ENCODE data around the gene NEU4. TPM values are rescaled to one million over a fixed set of nuclear protein-coding genes. Genes with fewer than 3 reads are reported as not detected.

Gene NEU4
- total RNA-seq, 4 donors from 2014 or later: 0.15 TPM; not detected in 3

DNA sequence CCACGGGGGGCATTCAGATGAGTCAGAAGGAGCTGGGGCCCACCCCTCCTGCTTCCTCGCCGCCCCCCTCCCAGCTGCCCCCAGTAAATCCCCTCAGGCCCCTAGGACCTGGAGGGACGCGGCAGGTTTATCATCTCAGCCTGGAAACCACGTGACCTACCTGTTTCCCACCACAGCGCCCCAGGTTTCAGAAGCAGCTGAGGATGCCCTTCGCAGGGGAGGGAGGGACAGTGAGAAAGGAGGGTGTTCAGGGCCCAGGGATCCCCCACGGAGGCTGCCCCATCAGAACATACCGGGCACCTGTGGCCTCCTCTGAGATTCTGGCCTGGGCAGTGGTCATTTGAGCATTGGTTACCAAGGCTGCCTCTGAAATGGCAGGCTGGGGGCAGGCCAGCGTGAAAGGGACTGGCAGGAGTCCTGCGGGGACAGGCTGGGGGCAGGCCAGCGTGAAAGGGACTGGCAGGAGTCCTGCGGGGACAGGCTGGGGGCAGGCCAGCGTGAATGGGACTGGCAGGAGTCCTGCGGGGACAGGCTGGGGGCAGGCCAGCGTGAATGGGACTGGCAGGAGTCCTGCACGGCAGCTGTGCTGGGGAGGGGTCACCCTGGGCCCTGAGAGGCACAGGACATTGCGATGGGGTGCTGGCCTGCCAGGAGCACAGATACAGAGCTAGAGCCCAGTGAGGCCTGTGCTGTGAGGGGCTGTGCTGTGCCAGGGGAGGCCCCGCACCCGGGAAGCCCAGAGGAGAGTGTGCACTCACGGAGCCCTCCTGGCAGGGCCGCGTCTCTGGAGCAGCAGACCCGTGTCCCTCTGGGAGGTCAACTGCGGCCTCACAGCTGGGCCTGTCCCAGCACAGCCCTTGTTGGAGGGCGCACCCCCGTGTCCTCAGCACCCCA is 1.6 kb downstream of the NEU4 start:
- TF ChIP-seq POLR2A (IDR thresholded peaks at IDR 0.05): no peak
- TF ChIP-seq, protein P1, sequence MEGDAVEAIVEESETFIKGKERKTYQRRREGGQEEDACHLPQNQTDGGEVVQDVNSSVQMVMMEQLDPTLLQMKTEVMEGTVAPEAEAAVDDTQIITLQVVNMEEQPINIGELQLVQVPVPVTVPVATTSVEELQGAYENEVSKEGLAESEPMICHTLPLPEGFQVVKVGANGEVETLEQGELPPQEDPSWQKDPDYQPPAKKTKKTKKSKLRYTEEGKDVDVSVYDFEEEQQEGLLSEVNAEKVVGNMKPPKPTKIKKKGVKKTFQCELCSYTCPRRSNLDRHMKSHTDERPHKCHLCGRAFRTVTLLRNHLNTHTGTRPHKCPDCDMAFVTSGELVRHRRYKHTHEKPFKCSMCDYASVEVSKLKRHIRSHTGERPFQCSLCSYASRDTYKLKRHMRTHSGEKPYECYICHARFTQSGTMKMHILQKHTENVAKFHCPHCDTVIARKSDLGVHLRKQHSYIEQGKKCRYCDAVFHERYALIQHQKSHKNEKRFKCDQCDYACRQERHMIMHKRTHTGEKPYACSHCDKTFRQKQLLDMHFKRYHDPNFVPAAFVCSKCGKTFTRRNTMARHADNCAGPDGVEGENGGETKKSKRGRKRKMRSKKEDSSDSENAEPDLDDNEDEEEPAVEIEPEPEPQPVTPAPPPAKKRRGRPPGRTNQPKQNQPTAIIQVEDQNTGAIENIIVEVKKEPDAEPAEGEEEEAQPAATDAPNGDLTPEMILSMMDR (IDR thresholded peaks at IDR 0.05): no peak
- intact Hi-C loops (cut with DNase I; ENCODE audit: low total_unique reads): no loop called here
- 70 to 85% methylated on average over 10 to 24 of the region's 28 CpGs for WGBS, 2 donors
- no peak overlapping the region for H3K4me3 ChIP-seq (ENCODE audit: low read depth, poor library complexity, severe bottlenecking)
- peak in 1 of 2 donors; percentile 72 for DNase-seq (ENCODE audit: low spot score in 2 of 2)

DNA sequence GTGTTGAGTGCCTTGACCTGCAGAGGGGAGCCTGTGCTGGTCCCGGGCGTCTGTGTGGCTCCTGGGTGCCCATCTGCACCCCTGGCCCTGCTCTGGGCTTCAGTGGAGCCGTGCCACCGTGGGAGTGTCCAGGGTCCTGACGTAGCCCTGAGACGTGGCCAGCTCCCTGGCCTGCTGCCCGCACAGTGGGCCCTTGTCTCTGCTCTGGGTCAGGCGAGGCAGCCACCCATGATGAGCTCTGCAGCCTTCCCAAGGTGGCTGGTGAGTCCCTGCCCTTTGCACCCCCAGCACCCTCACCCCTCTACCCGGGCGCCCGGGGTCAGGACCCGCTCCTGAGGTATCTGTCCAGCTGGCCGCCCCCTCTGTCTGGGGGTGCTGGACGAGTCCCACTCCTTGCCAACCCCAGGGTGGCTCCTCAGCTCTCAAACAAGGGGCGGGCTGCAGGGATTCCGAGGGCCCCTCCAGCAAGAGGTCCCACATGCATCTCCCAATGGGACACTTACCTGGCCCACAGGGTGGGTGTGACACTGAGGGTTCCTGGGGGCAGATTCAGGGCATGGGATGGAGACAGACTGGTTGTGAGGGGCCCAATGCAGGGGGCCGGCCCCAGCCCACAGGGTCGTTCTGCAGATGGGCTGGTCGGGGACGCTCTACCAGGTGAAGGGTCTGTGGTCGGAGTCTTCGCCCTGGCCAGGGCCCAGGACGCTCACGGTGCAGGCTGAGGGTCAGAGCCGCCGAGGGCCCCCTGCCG is 2.4 kb downstream of the NEU4 start:
- TF ChIP-seq, protein P1 (IDR thresholded peaks at IDR 0.05): no peak
- TF ChIP-seq POLR2A (IDR thresholded peaks at IDR 0.05): no peak
- DNase-seq (ENCODE audit: low spot score in 2 of 2): peak in 1 of 2 donors; percentile 86
- intact Hi-C loops (cut with DNase I; ENCODE audit: low total_unique reads): no loop called here
- H3K4me3 ChIP-seq (ENCODE audit: low read depth, poor library complexity, severe bottlenecking): no peak overlapping the region
- WGBS, 2 donors: 81% methylated on average over 19 to 20 of the region's 27 CpGs

DNA sequence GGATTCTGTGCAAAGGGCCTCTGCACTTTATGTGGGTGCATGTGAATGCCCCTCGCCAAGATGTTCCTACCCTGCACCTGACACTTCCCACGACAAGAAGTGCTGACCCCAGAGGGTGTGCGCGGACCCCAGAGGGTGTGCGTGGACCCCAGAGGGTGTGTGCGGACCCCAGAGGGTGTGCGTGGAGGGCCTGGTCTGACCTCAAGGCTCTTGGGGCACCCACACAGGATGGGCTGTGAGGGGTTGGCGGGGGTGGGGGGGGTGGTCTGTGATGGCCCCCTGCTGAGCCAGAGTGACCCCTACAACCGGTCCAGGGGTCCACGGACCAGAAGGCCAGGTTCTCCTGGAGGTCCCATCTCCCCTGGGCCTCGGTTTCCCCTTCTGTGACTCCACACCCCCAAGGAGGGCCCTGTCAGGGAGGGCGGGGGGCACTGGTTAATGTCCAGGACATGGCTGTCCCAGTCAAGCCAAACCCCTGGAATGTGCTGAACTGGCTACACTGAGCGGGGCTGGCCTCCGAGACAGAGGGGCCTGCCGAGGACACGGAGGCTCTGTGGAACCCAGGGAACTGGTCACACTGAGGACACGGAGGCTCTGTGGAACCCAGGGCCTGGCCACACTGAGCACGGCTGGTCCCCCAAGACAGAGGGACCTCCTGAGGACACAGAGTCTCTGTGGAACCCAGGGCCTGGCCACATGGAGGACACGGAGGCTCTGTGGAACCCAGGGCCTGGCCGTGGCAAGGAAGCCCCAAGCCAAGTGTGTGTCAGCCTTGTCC is 3.1 kb downstream of the NEU4 start:
- TF ChIP-seq POLR2A (IDR thresholded peaks at IDR 0.05): no peak
- TF ChIP-seq, protein P1 (IDR thresholded peaks at IDR 0.05): no peak
- 87 to 92% methylated on average over 16 to 19 of the region's 20 CpGs for WGBS, 2 donors
- intact Hi-C loops (cut with DNase I; ENCODE audit: low total_unique reads): no loop called here

DNA sequence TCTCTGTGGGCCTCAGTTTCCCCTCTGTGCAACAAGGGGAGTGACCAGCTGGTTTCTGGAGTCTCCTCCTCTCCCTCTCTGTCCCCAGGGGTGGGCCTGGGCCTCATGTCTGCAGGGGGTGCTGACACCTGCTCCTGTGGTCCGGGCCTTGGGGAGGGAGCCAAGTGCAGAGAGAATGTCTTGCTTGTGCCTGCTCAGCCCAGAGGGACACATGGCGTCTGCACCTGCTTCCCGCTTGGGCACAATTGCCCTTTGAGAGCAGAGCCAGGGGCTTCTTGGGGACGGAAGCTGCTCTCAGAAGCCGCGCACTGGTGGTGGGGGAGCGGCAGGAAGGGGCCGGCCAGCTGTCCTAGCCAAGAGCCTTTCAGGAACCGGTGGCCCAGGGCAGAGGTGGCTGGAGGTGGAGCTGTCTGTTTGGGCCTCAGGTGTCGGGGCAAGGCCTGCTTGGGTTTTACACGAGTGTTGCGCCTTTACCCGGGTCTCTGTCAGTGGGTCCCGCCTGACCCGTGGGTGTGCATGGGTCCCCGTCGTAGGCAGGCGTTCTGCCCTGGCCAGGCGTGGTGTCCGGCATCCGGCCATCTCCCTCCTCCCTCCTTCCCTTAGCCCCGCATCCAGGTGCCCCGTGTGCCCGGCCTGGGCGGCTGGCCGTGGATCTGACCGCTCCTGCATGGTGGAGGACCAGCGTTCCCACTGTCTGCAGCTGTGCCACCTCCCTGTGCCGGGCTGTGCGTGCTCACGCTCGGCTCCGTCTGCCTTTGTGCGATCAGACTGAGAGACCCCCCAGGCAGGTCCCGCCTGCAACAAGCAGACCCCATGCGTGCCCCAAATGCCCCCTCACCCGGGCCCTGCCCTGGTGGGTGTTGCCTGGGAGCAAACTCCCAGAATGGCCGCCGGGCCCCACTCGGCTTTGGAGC is 4.0 kb downstream of the NEU4 start:
- 85 to 89% methylated on average over 38 to 39 of the region's 40 CpGs for WGBS, 2 donors

More for the DNA sequence above, 3.1 kb downstream of the NEU4 start:
- peak in 1 of 2 donors; percentile 84 for DNase-seq (ENCODE audit: low spot score in 2 of 2)
- no peak overlapping the region for H3K4me3 ChIP-seq (ENCODE audit: low read depth, poor library complexity, severe bottlenecking)

More for the DNA sequence above, 4.0 kb downstream of the NEU4 start:
- DNase-seq (ENCODE audit: low spot score in 2 of 2): no peak
- intact Hi-C loops (cut with DNase I; ENCODE audit: low total_unique reads): no loop called here
- TF ChIP-seq POLR2A (IDR thresholded peaks at IDR 0.05): no peak
- TF ChIP-seq, protein P1 (IDR thresholded peaks at IDR 0.05): no peak
- H3K4me3 ChIP-seq (ENCODE audit: low read depth, poor library complexity, severe bottlenecking): no peak overlapping the region
